Stimulated activated CD8-positive, alpha-beta memory T cell treated with anti-CD3 and anti-CD28 coated beads, Interleukin-12 subunit alpha, Interleukin-12 subunit beta, amount 100 ng/mL, for 24 hours (primary cell): Measurements from ENCODE around the gene KCNH2.
A peak's percentile ranks its signal among the peaks of the same experiment; 100 is the strongest.
"Not testable (repeated sequence)": the region's sequence is repeated elsewhere in the genome, so short reads cannot be mapped to it uniquely, and the experiment has no call there.

Experiments used
- DNase-seq: peaks from one replicate; pipeline ENCODE4 v3.0.0-alpha.2; 2020; ENCODE audit errors: extremely low read depth

Gene KCNH2, protein sequence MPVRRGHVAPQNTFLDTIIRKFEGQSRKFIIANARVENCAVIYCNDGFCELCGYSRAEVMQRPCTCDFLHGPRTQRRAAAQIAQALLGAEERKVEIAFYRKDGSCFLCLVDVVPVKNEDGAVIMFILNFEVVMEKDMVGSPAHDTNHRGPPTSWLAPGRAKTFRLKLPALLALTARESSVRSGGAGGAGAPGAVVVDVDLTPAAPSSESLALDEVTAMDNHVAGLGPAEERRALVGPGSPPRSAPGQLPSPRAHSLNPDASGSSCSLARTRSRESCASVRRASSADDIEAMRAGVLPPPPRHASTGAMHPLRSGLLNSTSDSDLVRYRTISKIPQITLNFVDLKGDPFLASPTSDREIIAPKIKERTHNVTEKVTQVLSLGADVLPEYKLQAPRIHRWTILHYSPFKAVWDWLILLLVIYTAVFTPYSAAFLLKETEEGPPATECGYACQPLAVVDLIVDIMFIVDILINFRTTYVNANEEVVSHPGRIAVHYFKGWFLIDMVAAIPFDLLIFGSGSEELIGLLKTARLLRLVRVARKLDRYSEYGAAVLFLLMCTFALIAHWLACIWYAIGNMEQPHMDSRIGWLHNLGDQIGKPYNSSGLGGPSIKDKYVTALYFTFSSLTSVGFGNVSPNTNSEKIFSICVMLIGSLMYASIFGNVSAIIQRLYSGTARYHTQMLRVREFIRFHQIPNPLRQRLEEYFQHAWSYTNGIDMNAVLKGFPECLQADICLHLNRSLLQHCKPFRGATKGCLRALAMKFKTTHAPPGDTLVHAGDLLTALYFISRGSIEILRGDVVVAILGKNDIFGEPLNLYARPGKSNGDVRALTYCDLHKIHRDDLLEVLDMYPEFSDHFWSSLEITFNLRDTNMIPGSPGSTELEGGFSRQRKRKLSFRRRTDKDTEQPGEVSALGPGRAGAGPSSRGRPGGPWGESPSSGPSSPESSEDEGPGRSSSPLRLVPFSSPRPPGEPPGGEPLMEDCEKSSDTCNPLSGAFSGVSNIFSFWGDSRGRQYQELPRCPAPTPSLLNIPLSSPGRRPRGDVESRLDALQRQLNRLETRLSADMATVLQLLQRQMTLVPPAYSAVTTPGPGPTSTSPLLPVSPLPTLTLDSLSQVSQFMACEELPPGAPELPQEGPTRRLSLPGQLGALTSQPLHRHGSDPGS

GRCh38 chr7:150978126-150978789 is at the start of gene KCNH2:
Gene KCNH2 (minus strand): TSS chr7:150978321. CDS start chr7:150977913, 408 bp downstream.
- DNase-seq, result no peak

- DNase-seq, result not testable (repeated sequence)
These were observed 49.6 kb upstream of the KCNH2 start for GRCh38 chr7:151027728-151028130.

DNA sequence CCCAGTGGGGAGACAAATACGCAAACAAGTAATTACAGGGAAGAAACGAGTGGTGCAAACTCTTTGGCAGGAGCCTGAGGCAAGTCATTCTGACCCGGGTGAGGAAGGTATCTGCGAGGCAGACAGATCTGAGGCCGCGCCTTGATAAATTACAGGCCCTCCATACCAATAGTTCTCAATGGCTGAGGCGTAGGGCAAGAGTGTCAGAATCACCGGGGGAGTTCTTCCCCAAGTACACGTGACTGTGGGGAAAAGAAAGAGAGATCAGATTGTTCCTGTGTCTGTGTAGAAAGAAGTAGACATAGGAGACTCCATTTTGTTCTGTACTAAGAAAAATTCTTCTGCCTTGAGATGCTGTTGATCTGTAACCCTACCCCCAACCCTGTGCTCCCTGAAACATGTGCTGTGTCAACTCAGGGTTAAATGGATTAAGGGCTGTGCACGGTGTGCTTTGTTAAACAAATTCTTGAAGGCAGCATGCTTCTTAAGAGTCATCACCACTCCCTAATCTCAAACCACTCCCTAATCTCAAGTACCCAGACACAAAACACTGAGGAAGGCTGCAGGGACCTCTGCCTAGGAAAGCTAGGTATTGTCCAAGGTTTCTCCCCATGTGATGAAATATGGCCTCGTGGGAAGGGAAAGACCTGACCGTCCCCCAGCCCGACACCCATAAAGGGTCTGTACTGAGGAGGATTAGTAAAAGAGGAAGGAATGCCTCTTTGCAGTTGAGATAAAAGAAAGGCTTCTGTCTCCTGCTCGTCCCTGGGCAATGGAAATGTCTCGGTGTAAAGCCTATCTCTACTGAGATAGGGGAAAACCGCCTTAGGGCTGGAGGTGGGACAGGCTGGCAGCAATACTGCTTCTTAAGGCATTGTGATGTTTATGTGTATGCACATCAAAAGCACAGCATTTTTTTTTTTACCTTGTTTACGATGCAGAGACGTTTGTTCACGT is 48.9 kb upstream of the KCNH2 start:
- not testable (repeated sequence) for DNase-seq

DNA sequence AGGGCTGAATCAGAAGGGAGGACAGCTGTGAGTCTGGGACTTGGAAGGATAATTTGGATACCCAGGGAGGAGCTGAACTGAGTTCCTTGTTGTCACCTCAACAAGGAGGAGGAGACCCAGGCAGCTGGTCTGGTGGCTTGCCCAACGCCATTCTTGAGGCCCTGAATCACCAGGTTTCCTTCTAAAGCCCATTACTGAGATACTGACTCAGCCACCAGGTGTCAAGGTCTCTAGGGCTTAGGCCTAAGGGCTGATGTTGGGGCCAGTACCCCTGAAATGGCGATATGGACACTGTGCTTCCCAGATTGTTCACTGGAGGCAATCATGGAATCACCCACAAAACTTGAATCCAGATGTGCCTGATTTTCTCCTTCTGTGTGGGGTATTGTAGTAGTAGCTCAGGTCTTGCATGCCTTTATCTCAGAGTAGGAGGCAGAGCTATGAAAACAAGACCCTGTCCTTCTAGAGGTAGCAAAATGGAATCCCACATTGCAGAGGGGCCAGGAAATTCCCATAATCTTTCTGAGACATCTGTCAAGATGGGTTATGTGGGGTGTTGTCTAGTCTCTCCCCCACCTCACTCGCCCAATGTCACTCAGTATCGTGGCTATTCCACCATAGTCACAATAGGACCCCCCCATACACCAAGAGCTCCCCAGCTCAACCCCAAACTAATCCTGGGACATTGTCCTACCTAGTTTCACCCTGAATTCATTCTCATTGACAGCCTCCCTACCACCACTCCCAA is 48.0 kb upstream of the KCNH2 start:
- no peak for DNase-seq

DNA sequence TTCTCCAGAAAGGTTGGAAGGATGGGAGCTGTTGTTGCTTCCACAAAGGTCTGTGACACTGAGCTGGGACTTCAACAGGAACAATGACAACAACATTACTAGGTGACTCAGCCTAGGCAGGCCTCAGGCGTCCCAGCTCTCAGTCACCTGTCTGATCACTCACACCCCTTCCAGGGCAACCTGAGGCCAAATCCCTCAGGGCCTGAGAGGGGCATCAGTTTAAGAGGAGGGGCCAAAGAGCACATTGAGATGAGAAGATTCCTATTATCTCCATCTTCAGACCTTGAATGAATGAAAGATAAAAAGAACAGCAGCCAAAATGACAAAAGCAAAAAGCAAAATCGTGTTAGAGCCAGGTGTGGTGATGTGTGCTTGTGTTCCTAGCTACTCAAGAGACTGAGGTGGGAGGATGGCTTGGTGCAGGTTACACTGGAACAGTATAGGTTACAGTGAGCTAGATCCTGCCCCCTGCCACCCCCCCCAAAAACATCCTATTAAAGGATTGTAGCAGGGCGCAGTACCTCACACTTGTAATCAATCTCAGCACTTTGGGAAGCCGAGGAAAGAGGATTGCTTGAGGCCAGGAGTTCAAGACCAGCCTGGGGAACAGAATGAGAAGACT is 46.4 kb upstream of the KCNH2 start, which contains the start of gene ATG9B:
Gene ATG9B, minus strand, starts transcription at position 60 of the 622 bp plus-strand sequence. CDS start 71 bp downstream, outside the sequence.
- no peak for DNase-seq

DNA sequence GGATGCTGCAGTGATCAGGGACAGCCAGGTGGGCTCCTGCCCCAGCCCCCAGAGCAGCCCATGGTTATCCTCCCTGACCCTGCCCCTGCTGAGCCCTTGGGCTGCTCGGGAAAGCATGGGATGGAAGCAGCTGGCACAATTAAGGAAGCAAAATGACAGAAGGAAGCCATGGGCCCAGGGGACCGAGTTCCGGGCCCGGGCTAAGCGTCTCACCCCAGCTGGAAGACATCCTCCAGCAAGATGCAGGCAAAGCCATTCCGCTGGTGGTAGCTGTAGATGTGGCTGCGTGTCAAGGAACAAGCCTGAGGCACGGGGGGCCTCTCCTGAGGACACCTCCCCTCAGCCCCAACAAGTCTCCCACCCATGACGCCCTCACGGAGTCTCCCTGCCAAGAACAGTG is 45.1 kb upstream of the KCNH2 start:
- DNase-seq, result no peak

GRCh38 chr7:151020231-151020630 is 42.1 kb upstream of the KCNH2 start:
- no peak for DNase-seq

DNA sequence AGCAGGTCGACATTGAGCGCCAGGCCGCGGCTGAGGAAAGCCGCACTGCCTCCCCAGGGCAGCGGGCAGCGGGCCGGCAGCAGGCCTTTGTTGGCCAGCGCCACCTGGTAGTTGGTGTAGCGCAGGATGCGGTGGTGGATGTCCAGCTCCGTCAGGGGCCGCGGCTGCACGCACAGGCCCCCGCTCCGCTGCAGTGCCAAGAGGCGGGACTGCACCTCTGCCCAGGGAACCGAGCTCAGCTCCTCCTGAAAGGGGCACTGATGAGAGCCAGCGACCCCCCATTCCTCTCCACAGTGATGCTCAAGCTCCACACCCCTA is 41.0 kb upstream of the KCNH2 start:
- DNase-seq, result no peak

GRCh38 chr7:151018421-151019129 is 40.5 kb upstream of the KCNH2 start:
- no peak for DNase-seq

DNA sequence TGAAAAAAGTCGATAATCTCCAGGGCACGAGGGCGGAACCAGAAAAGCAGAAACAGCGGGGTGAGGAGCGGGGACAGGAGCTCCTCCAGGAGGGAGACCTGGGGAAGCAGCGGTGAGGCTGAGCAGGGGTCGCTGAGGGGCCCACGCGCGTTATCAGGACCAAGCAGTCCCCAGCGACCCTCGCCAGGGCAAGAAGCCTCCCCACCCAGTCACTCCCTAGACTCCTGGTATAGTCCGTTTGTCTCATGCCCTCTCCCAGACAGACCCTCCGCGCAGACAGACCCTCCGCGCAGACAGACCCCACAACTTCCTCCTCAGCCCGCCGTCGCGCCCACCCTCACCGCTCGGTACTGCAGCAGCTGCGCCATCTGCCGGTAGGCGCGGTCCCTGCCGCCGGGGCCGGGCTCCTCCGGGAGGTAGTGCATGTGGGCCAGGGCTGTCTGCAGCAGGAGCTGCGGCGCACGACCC is 39.9 kb upstream of the KCNH2 start:
- peak; percentile 55 for DNase-seq

DNA sequence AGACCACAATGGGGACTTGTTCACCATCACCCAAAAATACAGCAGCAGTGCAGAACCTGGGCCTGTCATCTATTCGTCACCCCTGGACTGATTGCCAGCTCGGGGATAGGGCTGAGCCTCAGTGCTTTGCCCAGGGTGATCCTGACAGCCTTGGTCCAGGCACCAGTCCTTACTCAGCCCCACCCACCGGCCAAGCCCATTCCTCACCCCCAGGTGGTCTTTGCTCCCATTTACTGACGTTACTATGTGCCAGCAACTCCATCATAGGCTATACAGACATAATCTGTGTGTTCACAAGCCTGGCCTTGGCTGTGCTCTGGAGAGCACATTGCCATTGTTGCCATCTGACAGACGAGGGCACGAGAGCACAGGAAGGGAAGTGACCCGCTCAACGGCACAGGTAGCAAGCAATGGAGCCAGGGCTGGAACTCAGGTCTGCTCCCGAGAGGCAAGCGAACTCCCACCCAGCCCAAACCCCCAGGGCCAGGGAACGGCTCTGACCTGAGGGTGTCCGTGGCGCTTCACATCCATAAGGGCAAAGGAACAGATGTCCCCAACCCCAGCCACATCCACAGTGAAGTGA is 39.3 kb upstream of the KCNH2 start:
- no peak for DNase-seq

- no peak for DNase-seq
These were observed 38.8 kb upstream of the KCNH2 start for GRCh38 chr7:151016942-151017341.

DNA sequence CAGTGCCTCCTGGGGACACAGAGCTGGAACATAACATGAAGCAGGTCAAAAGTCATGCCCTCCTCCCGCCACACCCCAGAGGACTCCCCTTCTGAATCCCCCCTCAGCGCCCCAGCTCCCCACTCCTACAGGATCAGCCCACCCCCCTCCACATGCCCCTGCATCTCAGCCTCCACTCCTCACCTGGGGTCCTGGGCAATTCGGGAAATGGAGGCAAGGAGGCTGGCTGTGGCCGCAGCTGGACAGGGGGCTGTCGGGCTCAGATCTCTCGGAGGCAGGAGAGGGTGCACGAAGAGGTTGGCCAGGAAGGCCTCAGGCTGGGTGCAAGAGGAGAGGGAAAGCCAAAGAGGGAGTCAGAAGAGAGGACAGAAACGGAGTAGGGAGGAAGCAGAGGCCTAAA is 38.4 kb upstream of the KCNH2 start:
- DNase-seq, result no peak

- DNase-seq, result no peak
These were observed 37.8 kb upstream of the KCNH2 start for GRCh38 chr7:151015967-151016366.

DNA sequence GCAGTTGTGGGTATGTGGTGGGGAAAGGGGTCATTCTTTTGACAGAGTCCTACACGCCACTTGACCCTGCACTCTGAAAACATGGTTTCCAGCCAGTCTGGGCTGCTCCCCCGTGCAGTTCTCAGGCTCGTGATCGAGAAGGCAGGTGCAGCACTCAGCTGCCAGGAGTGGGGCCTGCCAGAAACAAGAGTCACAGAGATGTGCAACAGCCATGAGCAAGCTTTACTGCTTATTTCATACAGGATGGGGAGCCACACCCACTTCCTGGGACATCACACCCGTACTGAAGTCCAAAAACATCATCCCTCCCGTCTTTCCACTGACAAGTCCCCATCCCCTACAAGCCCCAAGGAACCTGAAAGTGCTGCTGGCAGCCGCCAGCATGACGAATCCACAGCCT is 36.8 kb upstream of the KCNH2 start:
- DNase-seq, result no peak

- peak; percentile 67 for DNase-seq
These were observed 35.8 kb upstream of the KCNH2 start for GRCh38 chr7:151013733-151014497.

DNA sequence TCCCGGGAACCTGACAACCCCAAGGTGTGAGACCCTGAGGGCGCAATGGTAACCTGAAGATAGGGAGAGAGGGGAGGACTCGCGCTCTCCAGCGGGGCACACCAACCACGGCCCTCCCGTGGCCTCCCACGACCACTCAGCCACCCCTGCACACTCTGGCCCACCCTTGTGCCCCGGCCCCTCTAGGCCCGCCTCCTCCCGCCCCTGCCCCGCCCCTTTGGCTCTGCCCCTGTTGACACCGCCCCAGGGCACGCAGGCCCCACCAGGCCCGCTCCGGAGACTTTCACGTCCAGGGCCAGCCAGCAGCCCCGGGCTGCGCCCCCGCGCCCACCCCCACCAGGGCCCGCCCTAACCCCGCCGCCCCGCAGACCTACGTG is 35.2 kb upstream of the KCNH2 start:
- no peak for DNase-seq
